Nephron (organoid): Measurements from ENCODE around the gene FIG4.
"Not testable (repeated sequence)": the region's sequence is repeated elsewhere in the genome, so short reads cannot be mapped to it uniquely, and the experiment has no call there.

ENCODE experiments used
- H3K27ac Mint-ChIP-seq, 3 experiments: 2 replicates each; pipeline ENCODE4 v1.8.0; 2020; ENCODE audit warnings: mixed read lengths in 3 of 3, mild to moderate bottlenecking in 2 of 3, moderate library complexity in 1 of 3
- H3K27me3 Mint-ChIP-seq: 2 replicates; pipeline ENCODE4 v1.8.0; 2021; ENCODE audit warnings: low read depth, mild to moderate bottlenecking, moderate library complexity, mixed read lengths
- H3K36me3 Mint-ChIP-seq: 2 replicates; pipeline ENCODE4 v1.8.0; 2020; ENCODE audit warnings: low read depth, mixed read lengths
- H3K4me1 Mint-ChIP-seq: 2 replicates; pipeline ENCODE4 v1.8.0; 2020; ENCODE audit warnings: mixed read lengths
- H3K4me3 Mint-ChIP-seq, 3 experiments: 2 replicates each; pipeline ENCODE4 v1.8.0; 2020; ENCODE audit warnings: mild to moderate bottlenecking in 3 of 3, mixed read lengths in 3 of 3, moderate library complexity in 2 of 3
- H3K9me3 Mint-ChIP-seq: 2 replicates; pipeline ENCODE4 v1.8.0; 2020; ENCODE audit warnings: mixed read lengths
- TF ChIP-seq, protein P1 (sequence below), 3 experiments: fragments of 200-600 bp; sonication (generic); IDR thresholded peaks; one replicate each; pipeline ENCODE4 v1.5.0; 2021; ENCODE audit warnings: antibody characterized with exemption in 3 of 3; ENCODE audit not compliant: unreplicated experiment in 3 of 3

Gene FIG4

DNA sequence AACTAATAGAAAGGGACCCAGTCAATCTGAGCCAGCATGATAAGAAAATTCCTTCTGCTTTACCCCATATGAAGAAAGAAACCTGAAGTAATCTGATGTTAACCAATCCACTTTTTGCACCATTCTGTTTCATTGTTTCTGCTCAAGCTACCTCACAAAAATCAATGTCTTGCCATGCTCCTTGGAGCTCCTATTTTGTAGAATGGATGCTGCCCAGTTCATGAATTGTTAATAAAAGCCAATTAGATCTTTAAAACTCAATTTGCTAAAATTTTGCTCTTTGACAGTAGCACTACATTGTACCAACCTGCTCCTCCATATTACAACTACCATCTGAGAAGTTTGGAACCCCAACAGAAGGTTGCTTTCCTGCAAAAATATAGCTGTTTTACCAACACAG is 170.8 kb downstream of the FIG4 start:
- Mint-ChIP-seq H3K27ac (no peak overlapping the region), H3K4me3 (no peak overlapping the region), H3K36me3 (no peaks in the 10 kb centered on the region), H3K9me3 (peaks cover 7% of the 10 kb centered on the region), H3K4me1 (peaks cover under 1% of the 10 kb centered on the region), H3K27me3 (peaks cover 8% of the 10 kb centered on the region)
- TF ChIP-seq, protein P1, sequence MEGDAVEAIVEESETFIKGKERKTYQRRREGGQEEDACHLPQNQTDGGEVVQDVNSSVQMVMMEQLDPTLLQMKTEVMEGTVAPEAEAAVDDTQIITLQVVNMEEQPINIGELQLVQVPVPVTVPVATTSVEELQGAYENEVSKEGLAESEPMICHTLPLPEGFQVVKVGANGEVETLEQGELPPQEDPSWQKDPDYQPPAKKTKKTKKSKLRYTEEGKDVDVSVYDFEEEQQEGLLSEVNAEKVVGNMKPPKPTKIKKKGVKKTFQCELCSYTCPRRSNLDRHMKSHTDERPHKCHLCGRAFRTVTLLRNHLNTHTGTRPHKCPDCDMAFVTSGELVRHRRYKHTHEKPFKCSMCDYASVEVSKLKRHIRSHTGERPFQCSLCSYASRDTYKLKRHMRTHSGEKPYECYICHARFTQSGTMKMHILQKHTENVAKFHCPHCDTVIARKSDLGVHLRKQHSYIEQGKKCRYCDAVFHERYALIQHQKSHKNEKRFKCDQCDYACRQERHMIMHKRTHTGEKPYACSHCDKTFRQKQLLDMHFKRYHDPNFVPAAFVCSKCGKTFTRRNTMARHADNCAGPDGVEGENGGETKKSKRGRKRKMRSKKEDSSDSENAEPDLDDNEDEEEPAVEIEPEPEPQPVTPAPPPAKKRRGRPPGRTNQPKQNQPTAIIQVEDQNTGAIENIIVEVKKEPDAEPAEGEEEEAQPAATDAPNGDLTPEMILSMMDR (IDR thresholded peaks at IDR 0.05; ENCODE audit: unreplicated experiment in 3 of 3) = no peak

DNA sequence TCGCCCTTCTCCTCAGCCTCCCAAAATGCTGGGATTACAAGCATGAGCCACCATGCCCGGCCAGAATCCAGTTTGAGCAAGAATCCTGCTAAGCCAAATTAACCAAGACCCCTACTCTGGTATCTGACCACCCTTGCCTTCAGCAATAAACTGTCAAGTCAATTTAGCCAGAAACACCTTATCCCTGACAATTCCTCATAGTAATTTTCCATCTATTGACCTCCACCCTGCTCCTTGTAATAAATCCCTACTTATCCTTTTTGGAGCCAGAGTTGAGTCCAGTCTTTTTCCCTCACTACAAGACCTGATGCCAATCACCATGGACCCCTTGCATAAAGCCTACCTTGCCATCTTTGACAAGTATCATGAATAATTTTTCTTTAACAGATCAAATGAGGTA is 173.0 kb downstream of the FIG4 start:
- H3K4me1 Mint-ChIP-seq = peaks cover 12% of the 10 kb centered on the region
- no peaks in the 10 kb centered on the region for H3K36me3 Mint-ChIP-seq
- no peak overlapping the region for H3K27ac Mint-ChIP-seq
- H3K9me3 Mint-ChIP-seq = peaks cover 7% of the 10 kb centered on the region
- H3K27me3 Mint-ChIP-seq = peaks cover 8% of the 10 kb centered on the region
- H3K4me3 Mint-ChIP-seq = no peak overlapping the region
- TF ChIP-seq, protein P1 (IDR thresholded peaks at IDR 0.05; ENCODE audit: unreplicated experiment in 3 of 3) = no peak

DNA sequence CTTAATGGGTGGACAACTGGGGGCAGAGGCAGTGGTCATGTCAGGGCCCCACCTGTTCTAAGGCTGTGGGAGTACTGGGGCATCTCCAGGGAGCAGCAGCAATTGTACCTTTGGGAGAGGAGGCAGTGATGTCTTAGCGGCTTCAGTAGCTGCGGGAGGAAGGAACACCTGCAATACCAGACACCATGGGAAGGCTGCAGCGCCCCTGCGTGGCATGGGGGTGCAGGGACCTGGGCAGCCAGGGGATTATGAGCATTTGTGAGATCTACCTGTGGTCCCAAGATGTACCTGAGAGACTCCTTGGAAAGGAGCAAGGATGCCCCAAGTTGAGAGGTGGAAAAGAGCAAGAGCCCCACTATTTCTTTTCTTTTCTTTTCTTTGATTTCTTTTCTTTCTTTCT is 174.9 kb downstream of the FIG4 start:
- no peak overlapping the region for H3K27ac Mint-ChIP-seq
- no peak overlapping the region for H3K4me3 Mint-ChIP-seq
- peaks cover 12% of the 10 kb centered on the region for H3K4me1 Mint-ChIP-seq
- peaks cover 4% of the 10 kb centered on the region for H3K9me3 Mint-ChIP-seq
- H3K27me3 Mint-ChIP-seq = peaks cover 8% of the 10 kb centered on the region
- TF ChIP-seq, protein P1 (IDR thresholded peaks at IDR 0.05; ENCODE audit: unreplicated experiment in 3 of 3) = no peak
- no peaks in the 10 kb centered on the region for H3K36me3 Mint-ChIP-seq

DNA sequence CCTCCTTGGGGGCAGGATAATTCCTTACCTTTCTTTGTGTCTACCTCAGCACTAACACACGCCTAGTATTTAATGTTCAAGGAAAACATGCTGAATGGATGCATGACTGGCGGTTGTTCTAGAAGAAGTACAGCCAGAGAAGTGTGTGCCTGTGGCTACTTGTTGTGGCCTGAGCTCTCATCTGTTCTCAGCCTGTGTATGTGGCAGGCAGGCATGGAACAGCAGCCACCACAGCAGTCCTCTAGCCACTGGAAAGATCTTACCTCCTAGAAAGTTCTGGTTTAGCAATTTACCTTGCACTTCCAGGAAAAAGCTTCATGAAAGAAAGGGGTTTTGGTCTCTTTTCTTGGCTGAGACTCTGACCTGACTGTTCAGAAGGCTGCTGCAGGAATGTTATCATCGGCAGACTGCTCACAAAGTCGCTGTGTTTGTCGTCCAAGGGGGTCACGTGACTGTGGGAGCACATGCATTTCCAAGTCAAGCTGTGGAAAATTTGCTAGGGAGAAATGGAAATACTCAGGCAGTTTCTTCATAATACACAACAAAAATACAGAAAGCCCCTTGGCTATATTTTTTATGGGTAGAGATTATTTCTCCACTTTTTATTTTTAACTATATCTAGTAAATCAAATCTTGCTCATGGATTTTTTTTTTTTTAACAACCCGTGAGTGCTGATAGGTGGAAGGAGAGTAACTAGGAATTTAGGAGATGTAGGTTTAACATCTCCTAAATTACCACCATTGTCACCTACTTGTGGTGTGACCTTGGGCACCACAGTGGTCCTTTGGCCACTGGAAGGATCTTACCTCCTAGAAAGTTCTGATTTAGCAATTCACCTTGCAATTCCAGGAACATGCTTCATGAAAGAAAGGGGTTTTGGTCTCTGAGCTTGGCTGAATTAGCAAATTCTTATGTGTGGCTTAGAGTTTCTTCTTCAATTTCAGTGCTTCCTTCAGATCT is 176.2 kb downstream of the FIG4 start:
- H3K4me3 Mint-ChIP-seq = no peak overlapping the region
- H3K27me3 Mint-ChIP-seq = peaks cover 8% of the 10 kb centered on the region
- H3K27ac Mint-ChIP-seq = peak overlapping the region; percentile 51 to 81 (median 65)
- H3K4me1 Mint-ChIP-seq = peaks cover 12% of the 10 kb centered on the region
- H3K9me3 Mint-ChIP-seq = peaks cover under 1% of the 10 kb centered on the region
- TF ChIP-seq, protein P1 (IDR thresholded peaks at IDR 0.05; ENCODE audit: unreplicated experiment in 3 of 3) = no peak
- no peaks in the 10 kb centered on the region for H3K36me3 Mint-ChIP-seq

DNA sequence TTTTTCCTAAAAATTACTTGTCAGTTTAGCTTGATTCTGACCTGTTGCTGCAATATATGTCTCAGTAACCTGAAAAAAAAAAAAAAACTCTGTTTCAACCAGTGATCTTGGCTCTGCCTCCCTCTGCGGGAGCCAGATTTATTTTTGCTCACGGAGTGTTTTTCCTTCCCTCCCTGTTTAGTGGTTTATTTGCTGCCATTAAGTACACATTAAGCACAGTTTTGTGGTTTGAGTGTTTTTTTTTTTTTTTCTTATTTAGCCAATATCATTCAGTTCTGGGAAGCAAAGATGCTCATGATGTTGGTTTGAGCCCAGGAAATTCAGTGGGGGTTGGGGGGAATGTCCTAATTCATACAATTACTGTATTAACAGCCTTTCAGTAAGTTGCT is 176.9 kb downstream of the FIG4 start:
- Mint-ChIP-seq H3K9me3 (no peaks in the 10 kb centered on the region), H3K4me3 (no peak overlapping the region), H3K36me3 (no peaks in the 10 kb centered on the region), H3K4me1 (peaks cover 16% of the 10 kb centered on the region), H3K27ac (peak overlapping the region in 2 of 3 experiments; percentile 65 to 81), H3K27me3 (peaks cover 8% of the 10 kb centered on the region)
- TF ChIP-seq, protein P1 (IDR thresholded peaks at IDR 0.05; ENCODE audit: unreplicated experiment in 3 of 3) = no peak

DNA sequence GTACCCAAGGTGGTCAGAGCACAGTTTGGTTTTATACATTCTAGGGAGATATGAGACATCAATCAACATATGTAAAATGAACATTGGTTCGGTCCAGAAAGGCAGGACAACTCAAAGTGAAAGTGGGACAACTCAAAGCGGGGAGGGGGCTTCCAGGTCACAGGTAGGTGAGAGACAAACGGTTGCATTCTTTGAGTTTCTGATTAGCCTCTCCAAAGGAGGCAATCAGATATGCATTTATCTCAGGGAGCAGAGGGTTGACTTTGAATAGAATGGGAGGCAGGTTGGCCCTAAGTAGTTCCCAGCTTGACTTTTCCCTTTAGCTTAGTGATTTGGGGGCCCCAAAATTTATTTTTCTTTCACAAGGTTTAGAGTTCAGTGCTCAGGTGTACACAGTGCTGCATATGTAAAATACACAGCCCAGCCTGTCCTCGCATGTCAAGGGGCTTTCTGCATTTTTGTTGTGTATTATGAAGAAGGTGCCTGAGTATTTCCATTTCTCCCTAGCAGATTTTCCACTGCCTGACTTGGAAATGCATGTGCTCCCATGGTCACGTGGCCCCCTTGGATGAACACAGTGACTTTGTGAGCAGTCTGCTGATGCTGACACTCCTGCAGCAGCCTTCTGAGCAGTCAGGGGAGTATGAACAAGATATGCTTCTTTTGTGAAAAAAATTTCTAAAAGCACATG is 178.4 kb downstream of the FIG4 start:
- not testable (repeated sequence) for H3K27ac Mint-ChIP-seq, H3K27me3 Mint-ChIP-seq, H3K9me3 Mint-ChIP-seq, H3K36me3 Mint-ChIP-seq, H3K4me3 Mint-ChIP-seq
- peaks cover 16% of the 10 kb centered on the region for H3K4me1 Mint-ChIP-seq
